Measurements from ENCODE around the gene TOMM6. TPM values are rescaled to one million over a fixed set of nuclear protein-coding genes. Genes with fewer than 3 reads are reported as not detected.

The TOMM6 gene
- total and polyA plus RNA-seq, 4 donors = 43.5 to 313 (median 204) TPM

DNA sequence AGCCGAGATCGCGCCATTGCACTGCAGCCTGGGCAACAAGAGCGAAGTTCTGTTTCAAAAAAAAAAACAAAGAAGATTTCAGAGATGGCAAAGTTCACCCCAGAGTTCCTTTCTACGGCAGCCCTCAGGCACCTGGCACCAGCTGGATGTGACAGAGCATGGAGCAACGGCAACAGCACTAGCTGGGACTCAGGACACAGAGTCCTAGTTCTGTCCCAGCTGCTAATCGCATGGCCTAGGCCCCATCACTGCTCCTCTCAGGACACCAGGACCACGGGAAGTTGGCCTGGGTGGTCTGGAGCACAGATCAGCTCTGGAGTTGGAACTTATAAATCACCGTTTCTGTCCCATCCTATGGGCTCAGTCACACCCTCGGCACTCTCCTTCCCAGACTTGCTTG is 41.4 kb upstream of the TOMM6 start:
- Histone ChIP-seq H3K4me3 (no peak overlapping the region), H3K36me3 (ENCODE audit: control insufficient read depth in 4 of 4, insufficient read depth in 4 of 4, low read length in 4 of 4) (no peaks in the 10 kb centered on the region)

DNA sequence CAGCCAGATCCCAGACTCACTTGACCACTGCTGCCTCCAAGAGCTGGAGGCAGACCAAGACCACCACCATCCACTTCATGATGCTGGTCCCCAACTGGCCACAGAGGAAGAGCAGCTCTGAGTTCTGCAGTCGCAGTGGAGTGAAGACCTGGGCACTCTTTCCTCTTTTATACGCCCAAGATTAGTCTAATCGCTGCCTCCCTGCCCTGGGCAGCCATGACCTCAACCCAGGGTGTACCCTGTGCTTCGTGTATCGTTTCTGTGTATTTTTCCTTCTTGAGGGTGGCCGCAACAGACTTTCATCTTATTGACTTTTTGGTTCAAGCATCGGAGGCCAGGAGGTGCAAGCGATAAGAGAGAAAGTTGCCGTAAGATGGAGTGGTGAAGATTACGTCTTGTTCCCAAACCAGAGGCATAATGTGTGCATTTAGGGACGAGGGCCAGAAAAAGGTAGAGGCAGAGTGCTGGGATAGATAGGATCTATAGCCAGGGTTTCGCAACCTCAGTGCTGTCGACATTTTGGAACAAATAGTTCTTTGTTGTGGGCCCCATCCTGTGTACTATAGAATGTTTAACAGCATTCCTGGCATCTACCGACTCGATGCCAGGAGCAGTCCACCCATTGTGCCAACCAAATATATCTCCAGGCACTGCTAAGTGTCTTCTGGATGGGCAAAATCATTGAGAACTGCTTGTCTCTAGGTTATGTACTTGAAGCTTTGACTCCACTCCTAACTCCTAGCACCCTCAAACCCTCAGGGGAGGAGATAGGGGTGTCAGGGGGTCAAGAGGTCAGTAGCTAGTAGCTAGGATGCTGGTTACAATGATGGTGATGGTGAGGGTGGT is 40.0 kb upstream of the TOMM6 start, which contains the start of gene PGC:
PGC (minus strand) TSS at position 142 of the 846 bp plus-strand sequence; CDS start at position 79, 63 bp downstream.
- Histone ChIP-seq H3K36me3 (ENCODE audit: control insufficient read depth in 4 of 4, insufficient read depth in 4 of 4, low read length in 4 of 4) (no peaks in the 10 kb centered on the region), H3K9ac (ENCODE audit: insufficient read depth in 1 of 2, low read length in 2 of 2) (no peak within 1 kb of the TSS), H3K4me3 (no peak within 1 kb of the TSS), H3K27ac (ENCODE audit: low read depth in 1 of 2, low read length in 1 of 2) (peak within 1 kb of the TSS in 1 of 2 donors; percentile 27), H3K9me3 (ENCODE audit: control insufficient read depth in 4 of 4, insufficient read depth in 3 of 4, low read length in 3 of 4) (no peaks in the 10 kb centered on the region), H3K27me3 (ENCODE audit: control insufficient read depth in 3 of 3, insufficient read depth in 3 of 3, low read length in 2 of 3) (no peaks in the 10 kb centered on the region), H3K4me1 (ENCODE audit: control insufficient read depth in 5 of 5, insufficient read depth in 5 of 5, low read length in 5 of 5) (peaks cover 0 to 18% (median 0%) of the 10 kb centered on the region in 5 donors)
- WGBS, 2 donors = 73 to 82% methylated on average over 15 of the region's 15 CpGs
- DNase-seq (peak; percentile 41 to 72 (median 45)), ATAC-seq (ENCODE audit: insufficient read depth, low FRiP score) (peak; percentile 30)
- TF ChIP-seq, protein P1, sequence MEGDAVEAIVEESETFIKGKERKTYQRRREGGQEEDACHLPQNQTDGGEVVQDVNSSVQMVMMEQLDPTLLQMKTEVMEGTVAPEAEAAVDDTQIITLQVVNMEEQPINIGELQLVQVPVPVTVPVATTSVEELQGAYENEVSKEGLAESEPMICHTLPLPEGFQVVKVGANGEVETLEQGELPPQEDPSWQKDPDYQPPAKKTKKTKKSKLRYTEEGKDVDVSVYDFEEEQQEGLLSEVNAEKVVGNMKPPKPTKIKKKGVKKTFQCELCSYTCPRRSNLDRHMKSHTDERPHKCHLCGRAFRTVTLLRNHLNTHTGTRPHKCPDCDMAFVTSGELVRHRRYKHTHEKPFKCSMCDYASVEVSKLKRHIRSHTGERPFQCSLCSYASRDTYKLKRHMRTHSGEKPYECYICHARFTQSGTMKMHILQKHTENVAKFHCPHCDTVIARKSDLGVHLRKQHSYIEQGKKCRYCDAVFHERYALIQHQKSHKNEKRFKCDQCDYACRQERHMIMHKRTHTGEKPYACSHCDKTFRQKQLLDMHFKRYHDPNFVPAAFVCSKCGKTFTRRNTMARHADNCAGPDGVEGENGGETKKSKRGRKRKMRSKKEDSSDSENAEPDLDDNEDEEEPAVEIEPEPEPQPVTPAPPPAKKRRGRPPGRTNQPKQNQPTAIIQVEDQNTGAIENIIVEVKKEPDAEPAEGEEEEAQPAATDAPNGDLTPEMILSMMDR (IDR thresholded peaks at IDR 0.05; ENCODE audit: control extremely low read depth, extremely low read depth) = no peak

More for the DNA sequence above, 41.4 kb upstream of the TOMM6 start:
- Histone ChIP-seq H3K9ac (ENCODE audit: insufficient read depth in 1 of 2, low read length in 2 of 2) (no peak overlapping the region), H3K27ac (ENCODE audit: low read depth in 1 of 2, low read length in 1 of 2) (no peak overlapping the region), H3K9me3 (ENCODE audit: control insufficient read depth in 4 of 4, insufficient read depth in 3 of 4, low read length in 3 of 4) (no peaks in the 10 kb centered on the region), H3K4me1 (ENCODE audit: control insufficient read depth in 5 of 5, insufficient read depth in 5 of 5, low read length in 5 of 5) (peaks cover 0 to 18% (median 0%) of the 10 kb centered on the region in 5 donors), H3K27me3 (ENCODE audit: control insufficient read depth in 3 of 3, insufficient read depth in 3 of 3, low read length in 2 of 3) (no peaks in the 10 kb centered on the region)
- no peak for ATAC-seq (ENCODE audit: insufficient read depth, low FRiP score)
- DNase-seq = no peak
- 93 to 94% methylated on average over 10 of the region's 10 CpGs for WGBS, 2 donors
- TF ChIP-seq, protein P1 (IDR thresholded peaks at IDR 0.05; ENCODE audit: control extremely low read depth, extremely low read depth) = no peak

DNA sequence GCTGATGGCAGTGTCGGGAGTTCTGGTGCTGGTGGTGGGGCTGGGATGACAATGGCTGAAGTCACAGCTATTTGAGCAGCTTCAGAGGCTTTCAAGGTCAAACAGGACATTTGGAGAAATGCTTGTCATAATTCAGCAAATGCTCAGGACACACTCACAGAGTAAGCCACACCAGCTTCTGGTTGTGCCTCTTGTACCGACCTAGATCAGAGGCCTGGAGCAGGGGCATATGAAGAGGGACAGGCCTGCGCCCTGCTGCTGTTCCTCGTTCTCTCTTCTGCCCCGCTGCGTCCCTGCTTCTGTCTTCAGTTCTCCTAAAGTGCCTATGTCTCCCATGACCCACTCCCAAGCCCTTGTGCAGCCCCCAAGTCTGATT is 39.4 kb upstream of the TOMM6 start:
- 70 to 87% methylated on average over 6 of the region's 6 CpGs for WGBS, 2 donors
- peaks cover 0 to 18% (median 0%) of the 10 kb centered on the region in 5 donors for H3K4me1 ChIP-seq (ENCODE audit: control insufficient read depth in 5 of 5, insufficient read depth in 5 of 5, low read length in 5 of 5)
- H3K27me3 ChIP-seq (ENCODE audit: control insufficient read depth in 3 of 3, insufficient read depth in 3 of 3, low read length in 2 of 3) = no peaks in the 10 kb centered on the region
- no peaks in the 10 kb centered on the region for H3K36me3 ChIP-seq (ENCODE audit: control insufficient read depth in 4 of 4, insufficient read depth in 4 of 4, low read length in 4 of 4)
- ATAC-seq (ENCODE audit: insufficient read depth, low FRiP score) (no peak), DNase-seq (no peak)
- no peak overlapping the region for H3K4me3 ChIP-seq
- no peak overlapping the region for H3K9ac ChIP-seq (ENCODE audit: insufficient read depth in 1 of 2, low read length in 2 of 2)
- TF ChIP-seq, protein P1 (IDR thresholded peaks at IDR 0.05; ENCODE audit: control extremely low read depth, extremely low read depth) = no peak
- H3K27ac ChIP-seq (ENCODE audit: low read depth in 1 of 2, low read length in 1 of 2) = peak overlapping the region in 1 of 2 donors; percentile 27
- H3K9me3 ChIP-seq (ENCODE audit: control insufficient read depth in 4 of 4, insufficient read depth in 3 of 4, low read length in 3 of 4) = no peaks in the 10 kb centered on the region

All from lung (tissue), 12 donors.